IMR-90 (cell line): ENCODE measurements around the gene POTEE.
"Not testable (repeated sequence)": the region's sequence is repeated elsewhere in the genome, so short reads cannot be mapped to it uniquely, and the experiment has no call there.

Source experiments
- BHLHE40 ChIP-seq: fragments of 150-350 bp; IDR thresholded peaks from 2 replicates; pipeline ENCODE4 v1.6.1; 2016; ENCODE audit warnings: mild to moderate bottlenecking, low read depth, low read length
- CEBPB ChIP-seq: IDR thresholded peaks from 2 replicates; pipeline ENCODE4 v1.6.1; 2012; ENCODE audit warnings: low read depth, low read length, improper control_type of control experiment
- CTCF ChIP-seq: conservative IDR thresholded peaks from 2 replicates; pipeline ENCODE4 v1.5.1; 2012; ENCODE audit warnings: mild to moderate bottlenecking, low read depth, low read length, improper control_type of control experiment
- FOS ChIP-seq: fragments of 150-350 bp; IDR thresholded peaks from 2 replicates; pipeline ENCODE4 v1.6.1; 2016; ENCODE audit warnings: low read depth, low read length
- MAZ ChIP-seq: IDR thresholded peaks from 2 replicates; pipeline ENCODE4 v1.6.1; 2012; ENCODE audit warnings: low read depth, mild to moderate bottlenecking, low read length, improper control_type of control experiment, moderate library complexity, borderline replicate concordance
- POLR2A ChIP-seq: IDR thresholded peaks from 2 replicates; pipeline ENCODE4 v1.6.1; 2012; ENCODE audit warnings: mild to moderate bottlenecking, low read depth, low read length
- RAD21 ChIP-seq: IDR thresholded peaks from 2 replicates; pipeline ENCODE4 v1.6.1; 2012; ENCODE audit warnings: low read length, improper control_type of control experiment
- RCOR1 ChIP-seq: IDR thresholded peaks from 2 replicates; pipeline ENCODE4 v1.6.1; 2012; ENCODE audit warnings: mild to moderate bottlenecking, low read length, improper control_type of control experiment; ENCODE audit not compliant: insufficient replicate concordance
- RFX5 ChIP-seq: IDR thresholded peaks from 2 replicates; pipeline ENCODE4 v1.8.0; 2012; ENCODE audit warnings: low read depth, mild to moderate bottlenecking, low read length, moderate library complexity
- SMC3 ChIP-seq: fragments of 150-350 bp; IDR thresholded peaks from 2 replicates; pipeline ENCODE4 v1.6.1; 2016; ENCODE audit warnings: low read depth, mild to moderate bottlenecking, antibody characterized with exemption, low read length, moderate library complexity
- USF2 ChIP-seq: fragments of 150-350 bp; IDR thresholded peaks from 2 replicates; pipeline ENCODE4 v1.6.1; 2017; ENCODE audit warnings: mild to moderate bottlenecking, antibody characterized with exemption, low read length, low read depth

GRCh38 chr2:131193421-131193820 lies 15.9 kb upstream of the POTEE start:
- TF ChIP-seq RCOR1, CTCF, POLR2A, CEBPB, RAD21, BHLHE40, MAZ, USF2, FOS, RFX5, SMC3: not testable (repeated sequence)
